T-cell (primary cell): ENCODE data around the gene IFT22. TPM values are rescaled to one million over a fixed set of nuclear protein-coding genes. Genes with fewer than 3 reads are reported as not detected.
"Not testable (repeated sequence)": the region's sequence is repeated elsewhere in the genome, so short reads cannot be mapped to it uniquely, and the experiment has no call there.

Experiments
- ATAC-seq, 4 experiments: fragments of 200-7000 bp in 3 of 4; fragments of 150-1000 bp in 1 of 4; cut with Tn5 transposase; replicated peaks in 1 of 4; 1 replicate in 3 of 4; 2 replicates in 1 of 4; pipeline ENCODE4 v1.10.0; 2021; ENCODE audit warnings: moderate library complexity in 3 of 4, mild to moderate bottlenecking in 2 of 4, moderate number of reproducible peaks in 1 of 4
- CTCF ChIA-PET, 2 donors: fragments of 300-600 bp; sonication (Branson Sonifier 250); formaldehyde crosslinking; loops; one replicate each; lab custom pipeline; 2022; ENCODE audit warnings: antibody characterized with exemption in 2 of 2; lab: Charles Lee
- POLR2A ChIA-PET, 2 donors: fragments of 300-600 bp; sonication (Branson Sonifier 250); formaldehyde crosslinking; loops; one replicate each; lab custom pipeline; 2022; ENCODE audit warnings: antibody characterized with exemption in 2 of 2; lab: Charles Lee
- DNase-seq, 35 experiments: peaks; one replicate each; pipeline versions ENCODE4 v3.0.0 to v3.0.0-alpha.2; 2013 to 2023
- H3K27ac ChIP-seq: one replicate; pipeline ENCODE4 v1.5.1; 2013; ENCODE audit warnings: low read length
- H3K27me3 ChIP-seq, 2 experiments: replicated peaks in 1 of 2; 1 replicate in 1 of 2; 2 replicates in 1 of 2; pipeline versions ENCODE4 v1.6.1 to v1.7.0; 2013; ENCODE audit warnings: low read length in 1 of 2, mixed read lengths in 1 of 2; ENCODE audit not compliant: control insufficient read depth in 2 of 2, insufficient read depth in 2 of 2; ENCODE audit errors: extremely low read depth in 1 of 2
- H3K36me3 ChIP-seq, 2 donors: 1 replicate in 1 of 2; 2 replicates in 1 of 2; pipeline versions ENCODE4 v1.6.1 to v1.7.0; 2013; ENCODE audit warnings: low read length in 1 of 2; ENCODE audit not compliant: control insufficient read depth in 2 of 2, insufficient read depth in 1 of 2; ENCODE audit errors: extremely low read depth in 1 of 2
- H3K4me1 ChIP-seq, 2 experiments: 1 replicate in 1 of 2; 2 replicates in 1 of 2; pipeline versions ENCODE4 v1.6.1 to v1.7.0; 2013; ENCODE audit warnings: low read length in 2 of 2, mixed read lengths in 1 of 2; ENCODE audit not compliant: insufficient read depth in 2 of 2, control insufficient read depth in 1 of 2; ENCODE audit errors: extremely low read depth in 1 of 2
- H3K4me3 ChIP-seq, 2 donors: 1 replicate in 1 of 2; 2 replicates in 1 of 2; pipeline versions ENCODE4 v1.5.1 to v1.7.0; 2013; ENCODE audit warnings: mild to moderate bottlenecking in 2 of 2, low read length in 1 of 2, moderate library complexity in 1 of 2; ENCODE audit not compliant: control insufficient read depth in 1 of 2; ENCODE audit errors: extremely low read depth in 1 of 2
- H3K9me3 ChIP-seq: 2 replicates; pipeline ENCODE4 v1.7.0; 2013
- H3K27ac Mint-ChIP-seq, 2 donors: one replicate each; pipeline ENCODE4 v1.8.0; 2020 to 2021; ENCODE audit warnings: mild to moderate bottlenecking in 2 of 2, mixed read lengths in 2 of 2
- H3K27me3 Mint-ChIP-seq, 2 donors: one replicate each; pipeline ENCODE4 v1.8.0; 2021 to 2022; ENCODE audit warnings: mixed read lengths in 2 of 2
- H3K36me3 Mint-ChIP-seq: one replicate; pipeline ENCODE4 v1.8.0; 2021; ENCODE audit warnings: mixed read lengths
- H3K4me1 Mint-ChIP-seq, 3 donors: one replicate each; pipeline ENCODE4 v1.8.0; 2020 to 2022; ENCODE audit warnings: mixed read lengths in 3 of 3, mild to moderate bottlenecking in 1 of 3
- H3K4me3 Mint-ChIP-seq, 3 donors: one replicate each; pipeline ENCODE4 v1.8.0; 2020 to 2022; ENCODE audit warnings: mild to moderate bottlenecking in 3 of 3, mixed read lengths in 3 of 3, moderate library complexity in 3 of 3
- H3K9me3 Mint-ChIP-seq, 3 donors: one replicate each; pipeline ENCODE4 v1.8.0; 2020 to 2022; ENCODE audit warnings: mixed read lengths in 3 of 3
- WGBS: methylation state at CpG from one replicate; pipeline ENCODE4 v1.1.5; 2013; ENCODE audit warnings: missing lambda C conversion rate; ENCODE audit not compliant: insufficient coverage; 5-methylcytosine and 5-hydroxymethylcytosine counted together
- total RNA-seq, 35 experiments: library from RNA in 6 of 35; stranded (reverse) in 6 of 35; fragments of 120-200 nt in 1 of 35; gene quantifications; one replicate each; pipeline versions ENCODE4 v1.2.1 to v1.2.4 and lab custom pipeline; 2013 to 2026

IFT22 gene
- total RNA-seq, 5 donors from 2014 or later (not counting 1 experiment from before 2014, with no cell fraction given), result 1.4 to 6.5 (median 4.6) TPM

DNA sequence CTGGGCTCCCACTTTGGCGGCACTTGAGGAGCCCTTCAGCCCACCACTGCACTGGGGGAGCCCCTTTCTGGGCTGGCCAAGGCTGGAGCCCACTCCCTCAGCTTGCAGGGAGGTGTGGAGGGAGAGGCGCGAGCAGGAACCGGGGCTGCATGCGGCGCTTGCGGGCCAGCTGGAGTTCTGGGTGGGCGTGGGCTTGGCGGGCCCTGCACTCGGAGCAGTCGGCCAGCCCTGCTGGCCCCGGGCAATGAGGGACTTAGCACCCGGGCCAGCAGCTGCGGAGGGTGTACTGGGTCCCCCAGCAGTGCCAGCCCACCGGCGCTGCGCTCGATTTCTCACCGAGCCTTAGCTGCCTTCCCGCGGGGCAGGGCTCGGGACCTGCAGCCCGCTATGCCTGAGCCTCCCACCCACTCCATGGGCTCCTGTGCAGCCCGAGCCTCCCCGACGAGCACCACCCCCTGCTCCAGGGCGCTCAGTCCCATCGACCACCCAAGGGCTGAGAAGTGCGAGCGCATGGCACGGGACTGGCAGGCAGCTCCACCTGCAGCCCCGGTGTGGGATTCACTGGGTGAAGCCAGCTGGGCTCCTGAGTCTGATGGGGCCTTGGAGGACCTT, 26.9 kb upstream of the IFT22 start:
- H3K4me1 Mint-ChIP-seq, H3K4me1 ChIP-seq, H3K4me3 ChIP-seq, H3K27me3 Mint-ChIP-seq, H3K9me3 ChIP-seq, H3K36me3 ChIP-seq, H3K9me3 Mint-ChIP-seq, H3K36me3 Mint-ChIP-seq, H3K4me3 Mint-ChIP-seq, ATAC-seq, POLR2A ChIA-PET, DNase-seq, H3K27ac ChIP-seq, H3K27ac Mint-ChIP-seq: not testable (repeated sequence)
- H3K27me3 ChIP-seq, result peaks cover 0 to 14% of the 10 kb centered on the region in 2 experiments
- 94% methylated on average over 13 of the region's 32 CpGs for WGBS
- CTCF ChIA-PET, result interaction anchor here in 1 of 2 donors (0.5 kb wide), 1 partner anchor 14 kb away, joined by 6 read pairs; the partner anchor contains the start of gene COL26A1

DNA sequence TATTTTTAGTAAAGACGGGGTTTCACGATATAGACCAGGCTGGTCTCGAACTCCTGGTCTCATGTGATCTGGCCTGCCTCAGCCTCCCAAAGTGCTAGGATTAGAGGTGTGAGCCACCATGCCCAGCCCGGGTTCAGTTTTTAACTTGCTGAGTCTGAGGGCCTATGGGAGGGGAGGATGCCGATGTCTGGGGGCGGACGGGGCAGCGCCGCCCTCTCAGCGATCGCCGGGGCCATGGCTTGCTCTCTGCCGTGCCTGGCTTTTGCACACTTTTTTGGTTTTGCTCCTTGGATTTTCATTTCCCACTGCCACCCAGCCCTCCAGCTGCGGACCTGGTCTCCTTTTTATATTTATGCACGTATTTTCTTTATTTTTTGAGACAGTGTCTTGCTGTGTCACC, 25.9 kb upstream of the IFT22 start:
- no peaks in the 10 kb centered on the region for H3K9me3 Mint-ChIP-seq
- ATAC-seq (no peak), DNase-seq (no peak)
- no peak overlapping the region for H3K27ac Mint-ChIP-seq
- POLR2A ChIA-PET, result no interaction called here
- CTCF ChIA-PET, result no interaction called here
- H3K4me3 Mint-ChIP-seq, result no peak overlapping the region
- Histone ChIP-seq H3K27ac (no peak overlapping the region), H3K27me3 (peaks cover 0 to 18% of the 10 kb centered on the region in 2 experiments), H3K9me3 (no peaks in the 10 kb centered on the region), H3K4me3 (no peak overlapping the region), H3K36me3 (no peaks in the 10 kb centered on the region), H3K4me1 (no peaks in the 10 kb centered on the region)
- no peaks in the 10 kb centered on the region for H3K36me3 Mint-ChIP-seq
- peaks cover 7 to 8% of the 10 kb centered on the region in 2 donors for H3K27me3 Mint-ChIP-seq
- peaks cover 0 to 5% (median 5%) of the 10 kb centered on the region in 3 donors for H3K4me1 Mint-ChIP-seq
- WGBS, result 90% methylated on average over 6 of the region's 15 CpGs

DNA sequence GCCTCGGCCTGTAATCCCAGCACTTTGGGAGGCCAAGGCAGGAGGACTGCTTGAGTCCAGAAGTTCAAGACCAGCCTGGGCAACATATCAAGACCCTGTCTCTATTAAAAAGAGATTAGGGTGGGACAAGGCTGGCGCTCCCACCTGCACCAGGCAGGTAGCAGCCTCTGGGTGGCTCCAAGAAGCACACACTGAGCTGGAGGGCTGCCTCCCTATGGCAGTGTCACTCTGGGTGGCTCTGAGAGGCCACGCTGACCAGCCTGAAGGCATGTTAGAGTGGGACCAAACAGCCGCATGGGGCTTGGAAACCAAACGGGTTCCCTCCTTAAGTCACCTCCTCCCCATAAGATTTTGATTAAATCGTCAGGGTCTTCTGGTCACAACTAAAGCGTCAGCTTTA, 21.3 kb upstream of the IFT22 start:
- CTCF ChIA-PET, result no interaction called here
- no peaks in the 10 kb centered on the region for H3K9me3 Mint-ChIP-seq
- H3K36me3 Mint-ChIP-seq, result no peaks in the 10 kb centered on the region
- no peak overlapping the region for H3K4me3 Mint-ChIP-seq
- H3K27me3 Mint-ChIP-seq, result peaks cover 1 to 5% of the 10 kb centered on the region in 2 donors
- no peak overlapping the region for H3K27ac Mint-ChIP-seq
- no peak for DNase-seq
- no peaks in the 10 kb centered on the region for H3K36me3 ChIP-seq
- no peaks in the 10 kb centered on the region for H3K9me3 ChIP-seq
- WGBS, result 80% methylated on average over 2 of the region's 7 CpGs
- H3K4me1 ChIP-seq, result no peaks in the 10 kb centered on the region
- H3K4me3 ChIP-seq, result no peak overlapping the region
- H3K27ac ChIP-seq, result no peak overlapping the region
- H3K4me1 Mint-ChIP-seq, result no peaks in the 10 kb centered on the region
- POLR2A ChIA-PET, result no interaction called here
- H3K27me3 ChIP-seq, result peaks cover 0 to 16% of the 10 kb centered on the region in 2 experiments
- ATAC-seq, result no peak

DNA sequence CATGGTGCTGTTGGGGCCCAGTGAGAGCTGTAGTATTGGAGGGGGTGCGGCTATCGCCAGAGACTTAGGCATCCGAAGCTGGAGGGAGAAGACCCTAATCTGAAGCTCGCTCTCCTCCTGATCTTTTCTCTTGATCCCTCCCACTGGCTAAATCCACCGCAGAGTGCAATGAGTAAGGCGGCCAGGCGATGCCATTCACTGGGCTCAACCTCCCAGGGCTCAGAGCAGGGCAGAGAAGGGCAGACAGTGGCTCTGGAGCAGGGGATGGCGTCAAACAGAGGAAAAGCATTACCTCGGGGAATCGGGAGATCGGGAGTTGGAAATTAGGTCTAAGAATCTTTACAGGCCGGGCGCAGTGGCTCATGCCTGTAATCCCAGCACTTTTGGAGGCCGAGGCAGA, 18.8 kb upstream of the IFT22 start:
- CTCF ChIA-PET, result no interaction called here
- Mint-ChIP-seq H3K27ac (no peak overlapping the region), H3K27me3 (peaks cover 1 to 5% of the 10 kb centered on the region in 2 donors), H3K4me3 (no peak overlapping the region), H3K4me1 (no peaks in the 10 kb centered on the region), H3K36me3 (no peaks in the 10 kb centered on the region), H3K9me3 (no peaks in the 10 kb centered on the region)
- no peaks in the 10 kb centered on the region for H3K9me3 ChIP-seq
- H3K4me3 ChIP-seq, result no peak overlapping the region
- ATAC-seq (no peak), DNase-seq (no peak)
- no peak overlapping the region for H3K27ac ChIP-seq
- POLR2A ChIA-PET, result interaction anchor here in 1 of 2 donors (0.5 kb wide), 1 partner anchor 570 kb away, joined by 3 read pairs; no protein-coding TSS in a partner anchor
- WGBS, result 91% methylated on average over 9 of the region's 14 CpGs
- H3K36me3 ChIP-seq, result no peaks in the 10 kb centered on the region
- H3K4me1 ChIP-seq, result no peaks in the 10 kb centered on the region
- H3K27me3 ChIP-seq, result peaks cover 0 to 9% of the 10 kb centered on the region in 2 experiments

DNA sequence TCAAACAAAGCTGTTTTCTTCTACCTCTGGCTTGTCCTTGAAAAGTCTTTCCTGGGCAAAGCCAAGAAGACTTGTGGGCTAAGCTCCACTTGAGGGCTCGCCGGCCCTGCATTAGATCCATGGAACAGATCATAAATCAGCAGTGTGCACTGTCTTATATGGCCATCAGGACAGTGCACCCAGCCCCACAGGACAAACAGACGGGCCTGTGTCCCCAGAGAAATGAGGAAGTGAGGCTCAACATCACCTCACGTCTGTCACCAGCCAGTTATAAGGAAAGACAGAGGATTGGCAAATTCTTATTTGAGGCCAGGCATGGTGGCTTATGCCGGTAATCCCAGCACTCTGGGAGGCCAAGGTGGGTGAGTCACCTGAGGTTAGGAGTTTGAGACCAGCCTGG, 12.3 kb upstream of the IFT22 start:
- Histone ChIP-seq H3K4me1 (no peaks in the 10 kb centered on the region), H3K27ac (no peak overlapping the region), H3K9me3 (no peaks in the 10 kb centered on the region), H3K27me3 (peaks cover 0 to 23% of the 10 kb centered on the region in 2 experiments), H3K36me3 (no peaks in the 10 kb centered on the region), H3K4me3 (no peak overlapping the region)
- ATAC-seq (no peak), DNase-seq (no peak)
- H3K36me3 Mint-ChIP-seq, result no peaks in the 10 kb centered on the region
- peaks cover 2 to 3% of the 10 kb centered on the region in 2 donors for H3K27me3 Mint-ChIP-seq
- ChIA-PET POLR2A (no interaction called here), CTCF (no interaction called here)
- no peak overlapping the region for H3K4me3 Mint-ChIP-seq
- no peak overlapping the region for H3K27ac Mint-ChIP-seq
- WGBS, result 73% methylated on average over 2 of the region's 5 CpGs
- H3K4me1 Mint-ChIP-seq, result no peaks in the 10 kb centered on the region
- H3K9me3 Mint-ChIP-seq, result no peaks in the 10 kb centered on the region

DNA sequence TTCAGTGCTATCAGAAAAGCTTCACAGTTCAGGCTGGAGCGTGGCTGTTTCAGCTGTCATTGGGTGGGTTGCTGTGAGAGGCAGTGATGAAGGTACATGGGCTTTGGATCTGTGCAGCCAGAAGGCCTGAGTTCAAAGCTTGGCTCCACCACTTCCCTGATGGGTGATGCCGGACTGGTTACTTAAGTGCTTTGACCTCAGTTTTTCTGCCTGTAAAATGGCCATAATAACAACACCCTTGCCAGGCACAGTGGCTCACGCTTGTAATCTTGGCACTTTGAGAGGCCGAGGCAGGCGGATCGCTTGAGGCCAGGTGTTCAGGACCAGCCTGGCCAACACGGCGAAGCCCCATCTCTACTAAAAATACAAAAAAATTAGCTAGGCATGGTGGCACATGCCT, 10.4 kb upstream of the IFT22 start:
- ATAC-seq, result no peak

More for the DNA sequence above, 10.4 kb upstream of the IFT22 start:
- DNase-seq, result no peak
- Histone ChIP-seq H3K27me3 (peaks cover 0 to 23% of the 10 kb centered on the region in 2 experiments), H3K36me3 (no peaks in the 10 kb centered on the region), H3K4me3 (no peak overlapping the region), H3K4me1 (no peaks in the 10 kb centered on the region), H3K9me3 (no peaks in the 10 kb centered on the region), H3K27ac (no peak overlapping the region)
- whole genome bisulfite sequencing, result 92% methylated on average over 6 of the region's 8 CpGs
- ChIA-PET POLR2A (interaction anchor here in 1 of 2 donors (0.6 kb wide), 1 partner anchor 192 kb away, joined by 11 read pairs; no protein-coding TSS in a partner anchor), CTCF (no interaction called here)
- Mint-ChIP-seq H3K4me1 (no peaks in the 10 kb centered on the region), H3K36me3 (no peaks in the 10 kb centered on the region), H3K9me3 (no peaks in the 10 kb centered on the region), H3K4me3 (no peak overlapping the region), H3K27me3 (peaks cover 3 to 5% of the 10 kb centered on the region in 2 donors), H3K27ac (no peak overlapping the region)
